GM12878 (cell line): Measurements from ENCODE around the gene TPRKB.

Source experiments
- CTCF ChIP-seq, 3 experiments: IDR thresholded peaks in 2 of 3; conservative IDR thresholded peaks in 1 of 3; 2 replicates each; pipeline ENCODE4 v1.5.1; 2011; ENCODE audit warnings: low read depth in 3 of 3, low read length in 3 of 3, mild to moderate bottlenecking in 3 of 3, control low read depth in 2 of 3, moderate library complexity in 2 of 3, inconsistent platforms in 1 of 3, mixed read lengths in 1 of 3; ENCODE audit not compliant: control insufficient read depth in 2 of 3, insufficient read depth in 1 of 3; ENCODE audit errors: extremely low read depth in 1 of 3
- EZH2 ChIP-seq: IDR thresholded peaks from 2 replicates; pipeline ENCODE4 v1.6.1; 2012; ENCODE audit warnings: low read depth, mild to moderate bottlenecking, control low read depth, inconsistent platforms, low read length, borderline replicate concordance; ENCODE audit not compliant: control insufficient read depth
- HDAC2 ChIP-seq: fragments of 200-600 bp; sonication (generic); IDR thresholded peaks from 2 replicates; pipeline ENCODE4 v1.6.1; 2017
- MAX ChIP-seq: IDR thresholded peaks from 2 replicates; pipeline ENCODE4 v1.6.1; 2012; ENCODE audit warnings: low read depth, low read length, improper control_type of control experiment
- POLR2A ChIP-seq: IDR thresholded peaks from 2 replicates; pipeline ENCODE4 v1.6.1; 2011; ENCODE audit warnings: low read depth, mild to moderate bottlenecking, low read length
- SIN3A ChIP-seq: IDR thresholded peaks from 2 replicates; pipeline ENCODE4 v1.6.1; 2012; ENCODE audit warnings: low read depth, low read length, improper control_type of control experiment
- TF ChIP-seq, protein P1 (sequence below): fragments of 450-650 bp; IDR thresholded peaks from 2 replicates; pipeline ENCODE4 v1.6.1; 2017; ENCODE audit warnings: mild to moderate bottlenecking, low read depth, inconsistent platforms; ENCODE audit not compliant: poor library complexity, severe bottlenecking

- TF ChIP-seq CTCF (IDR thresholded peaks at IDR 0.05 in 2 of 3, conservative IDR thresholded peaks at IDR 0.05 in 1 of 3; ENCODE audit: control insufficient read depth in 2 of 3, extremely low read depth in 1 of 3, insufficient read depth in 1 of 3, low read depth in 3 of 3, low read length in 3 of 3) (no peak), EZH2 (no peak), MAX (no peak), SIN3A (no peak), HDAC2 (no peak), POLR2A (no peak)
- TF ChIP-seq, protein P1, sequence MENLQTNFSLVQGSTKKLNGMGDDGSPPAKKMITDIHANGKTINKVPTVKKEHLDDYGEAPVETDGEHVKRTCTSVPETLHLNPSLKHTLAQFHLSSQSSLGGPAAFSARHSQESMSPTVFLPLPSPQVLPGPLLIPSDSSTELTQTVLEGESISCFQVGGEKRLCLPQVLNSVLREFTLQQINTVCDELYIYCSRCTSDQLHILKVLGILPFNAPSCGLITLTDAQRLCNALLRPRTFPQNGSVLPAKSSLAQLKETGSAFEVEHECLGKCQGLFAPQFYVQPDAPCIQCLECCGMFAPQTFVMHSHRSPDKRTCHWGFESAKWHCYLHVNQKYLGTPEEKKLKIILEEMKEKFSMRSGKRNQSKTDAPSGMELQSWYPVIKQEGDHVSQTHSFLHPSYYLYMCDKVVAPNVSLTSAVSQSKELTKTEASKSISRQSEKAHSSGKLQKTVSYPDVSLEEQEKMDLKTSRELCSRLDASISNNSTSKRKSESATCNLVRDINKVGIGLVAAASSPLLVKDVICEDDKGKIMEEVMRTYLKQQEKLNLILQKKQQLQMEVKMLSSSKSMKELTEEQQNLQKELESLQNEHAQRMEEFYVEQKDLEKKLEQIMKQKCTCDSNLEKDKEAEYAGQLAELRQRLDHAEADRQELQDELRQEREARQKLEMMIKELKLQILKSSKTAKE: no peak
Measured at GRCh38 chr2:73759904-73760303, 22.8 kb upstream of the TPRKB start.
